Stimulated activated CD4-positive, alpha-beta T cell treated with anti-CD3 and anti-CD28 coated beads, Interleukin-4, amount 100 ng/mL, for 4 hours (primary cell): Measurements from ENCODE around the gene NCKAP5.

ENCODE experiments used
- DNase-seq, 2 experiments: peaks; one replicate each; pipeline ENCODE4 v3.0.0-alpha.2; 2020

The NCKAP5 gene

DNA sequence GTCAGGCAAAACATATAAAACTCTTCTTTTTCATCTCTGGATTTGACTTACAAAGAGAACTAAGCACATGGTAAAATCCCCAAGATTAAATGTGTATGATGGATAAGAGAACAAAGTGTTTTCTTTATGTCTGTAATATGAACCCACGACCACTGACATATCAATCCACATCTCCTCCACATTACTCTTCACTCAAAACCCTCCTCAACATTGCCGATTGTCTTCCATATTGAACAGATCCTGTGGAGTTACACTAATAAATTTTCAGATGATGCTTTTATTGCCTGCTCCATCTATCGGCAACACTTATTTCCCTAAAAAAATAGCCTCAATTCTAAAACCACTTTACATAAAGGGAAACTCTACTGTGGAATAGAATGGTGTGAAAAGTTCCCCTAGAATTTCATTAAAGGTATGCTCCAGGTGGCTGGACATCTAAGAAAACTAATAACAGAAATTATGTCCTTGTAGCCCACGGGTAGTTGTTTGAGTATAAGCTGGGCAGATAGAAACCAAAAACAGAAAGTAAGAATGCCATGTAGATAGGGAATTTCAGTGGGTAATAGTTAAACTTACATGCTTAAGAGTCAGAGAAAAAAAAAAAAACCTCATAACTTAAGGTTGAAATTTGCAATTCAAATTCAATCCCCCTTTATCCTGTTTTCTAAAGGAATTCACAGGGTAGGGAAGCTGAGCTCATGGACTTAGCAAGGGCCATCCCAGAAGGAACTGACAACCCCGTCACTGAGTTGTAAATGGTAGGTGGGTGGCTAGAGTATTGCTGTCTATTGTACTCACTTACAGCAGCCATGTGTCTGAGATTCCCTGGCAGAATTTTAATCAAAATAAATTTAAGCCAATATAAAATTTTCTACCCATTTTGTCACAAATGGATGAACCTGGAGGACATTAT is 592.8 kb downstream of the NCKAP5 start:
- DNase-seq = no peak

DNA sequence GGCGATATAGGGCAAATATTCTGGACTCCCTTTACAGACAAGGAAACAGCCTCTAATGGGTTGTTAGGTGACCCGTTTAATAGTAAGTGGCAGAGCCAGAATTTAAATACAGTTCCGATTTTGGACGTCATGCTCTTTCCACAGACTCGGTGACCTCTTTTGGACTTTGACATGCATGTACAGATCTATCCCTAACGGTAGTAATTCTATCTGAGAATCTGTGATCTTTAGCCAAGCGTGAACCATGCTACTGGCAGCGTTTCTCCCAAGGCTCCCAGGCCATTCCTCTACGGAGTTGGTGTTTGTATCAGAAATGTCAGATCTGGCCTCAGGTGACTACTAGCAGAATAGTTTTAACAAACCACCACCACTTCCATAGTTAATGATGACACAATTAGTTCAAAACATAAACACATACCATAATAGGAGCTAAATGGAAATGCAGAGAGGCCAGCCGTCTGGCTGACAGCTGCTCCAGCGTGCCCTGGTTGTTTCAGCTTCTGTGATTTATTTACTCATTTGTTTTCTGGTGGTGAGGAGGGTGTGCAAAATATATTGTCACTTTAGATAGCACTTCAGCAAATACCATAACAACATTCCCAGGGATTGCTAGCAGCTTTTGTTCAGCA is 593.7 kb downstream of the NCKAP5 start:
- DNase-seq = no peak

GRCh38 chr2:132971310-132972061 is 596.8 kb downstream of the NCKAP5 start:
- DNase-seq = no peak

- no peak for DNase-seq
Measured at GRCh38 chr2:132969371-132969985, 598.8 kb downstream of the NCKAP5 start.

GRCh38 chr2:132965460-132965859 is 602.8 kb downstream of the NCKAP5 start:
- DNase-seq = no peak

DNA sequence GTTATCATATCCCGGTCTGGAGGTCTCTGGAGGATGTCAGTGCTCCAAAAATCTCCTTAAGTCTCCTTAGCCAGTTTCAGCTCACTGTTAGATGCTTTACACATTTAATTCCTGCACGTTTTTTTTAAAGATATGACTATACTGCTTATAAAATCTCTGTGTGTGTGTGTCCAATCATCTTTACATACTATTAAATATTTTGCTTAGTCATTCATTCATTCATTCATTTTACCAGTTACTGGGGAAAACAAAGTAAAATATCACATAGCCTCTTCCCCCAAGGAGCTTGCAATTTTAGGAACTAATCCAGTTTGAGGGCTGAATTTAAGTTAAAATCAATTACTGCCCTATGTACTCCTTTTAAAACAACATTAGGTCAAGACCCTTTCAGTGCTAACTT is 605.1 kb downstream of the NCKAP5 start:
- DNase-seq = no peak

DNA sequence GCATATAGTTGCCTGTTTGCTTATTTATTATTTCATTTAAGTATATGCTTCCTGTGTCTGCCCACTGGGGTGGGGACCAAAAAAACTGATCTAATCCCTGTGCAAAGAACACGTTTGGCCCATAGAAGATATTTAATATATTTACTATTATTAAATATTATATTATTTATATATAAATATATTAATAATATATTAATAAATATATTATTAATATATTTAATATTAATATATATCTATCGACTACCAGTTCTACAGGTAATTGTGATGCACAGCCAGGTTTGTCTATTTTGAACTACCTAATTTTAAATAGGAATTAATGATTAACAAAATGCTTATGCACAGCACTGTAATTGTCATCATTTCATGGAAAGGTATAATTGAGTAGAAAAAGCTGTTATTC is 609.4 kb downstream of the NCKAP5 start:
- no peak for DNase-seq

DNA sequence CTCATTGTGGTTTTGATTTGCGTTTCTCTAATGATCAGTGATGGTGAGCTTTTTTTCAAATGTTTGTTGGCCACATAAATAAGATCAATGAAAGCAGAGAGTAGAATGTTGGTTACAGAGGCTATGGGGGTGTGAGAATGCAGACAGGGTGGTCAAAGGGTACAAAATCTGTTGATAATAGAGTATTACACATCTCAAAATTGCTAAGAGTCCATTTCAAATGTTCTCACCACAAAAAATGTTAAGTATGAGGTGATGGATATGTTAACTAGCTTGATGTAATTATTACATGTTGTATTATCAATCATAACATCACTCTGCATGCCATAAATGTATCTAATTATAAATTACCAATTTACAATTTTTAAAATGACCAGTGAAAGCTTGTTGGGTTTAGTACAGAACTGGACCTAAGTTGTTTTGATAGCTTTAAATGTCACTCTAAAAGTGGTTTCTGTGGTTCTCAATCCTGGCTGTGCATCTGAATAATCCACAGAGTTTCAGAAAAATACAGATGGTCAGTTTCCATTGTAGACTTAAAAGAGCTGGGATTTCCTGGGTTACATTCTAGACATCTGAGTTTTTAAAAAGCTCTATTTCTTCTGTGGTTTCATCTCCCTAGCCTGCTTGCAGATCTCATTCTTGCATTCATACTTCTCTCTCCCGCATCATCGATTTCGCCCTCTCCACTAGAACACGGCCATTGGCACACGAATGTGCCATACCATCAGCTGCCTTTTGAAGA is 612.2 kb downstream of the NCKAP5 start:
- no peak for DNase-seq

GRCh38 chr2:132953771-132954170 is 614.5 kb downstream of the NCKAP5 start:
- no peak for DNase-seq

DNA sequence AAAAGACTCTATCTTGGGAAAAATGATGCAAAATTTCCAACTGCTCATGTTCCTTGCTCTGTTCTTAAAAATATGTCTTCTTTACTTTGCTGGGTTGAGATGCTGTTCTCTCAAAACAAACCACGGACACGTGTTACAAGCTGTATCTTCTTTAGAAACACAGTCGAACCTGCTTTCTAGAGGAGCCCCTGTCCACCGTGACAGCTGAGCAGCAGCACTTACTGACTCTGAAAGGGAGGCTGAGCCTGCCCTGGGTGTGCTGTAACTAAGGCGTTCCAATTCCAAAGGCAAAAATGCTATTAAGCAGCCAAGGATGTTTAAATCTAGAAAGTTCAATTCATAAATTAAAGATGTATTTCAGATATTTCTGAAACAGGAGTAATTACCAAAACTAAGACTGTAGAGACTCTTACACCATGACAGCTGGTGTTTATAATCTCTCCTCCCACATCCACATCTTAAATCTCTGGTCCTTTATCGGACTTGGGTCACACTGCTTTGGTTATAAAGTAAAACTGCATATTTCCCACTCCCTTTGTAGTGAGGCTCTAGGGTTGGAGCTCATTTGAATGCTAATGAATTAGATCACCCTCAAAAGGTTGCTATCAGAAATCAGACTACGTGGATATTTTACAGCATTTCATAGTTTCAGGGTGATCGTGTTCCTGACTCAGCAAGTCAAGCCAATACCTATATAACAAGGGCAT is 617.1 kb downstream of the NCKAP5 start:
- no peak for DNase-seq

- DNase-seq = no peak
Measured at GRCh38 chr2:132949108-132949507, 619.2 kb downstream of the NCKAP5 start.

DNA sequence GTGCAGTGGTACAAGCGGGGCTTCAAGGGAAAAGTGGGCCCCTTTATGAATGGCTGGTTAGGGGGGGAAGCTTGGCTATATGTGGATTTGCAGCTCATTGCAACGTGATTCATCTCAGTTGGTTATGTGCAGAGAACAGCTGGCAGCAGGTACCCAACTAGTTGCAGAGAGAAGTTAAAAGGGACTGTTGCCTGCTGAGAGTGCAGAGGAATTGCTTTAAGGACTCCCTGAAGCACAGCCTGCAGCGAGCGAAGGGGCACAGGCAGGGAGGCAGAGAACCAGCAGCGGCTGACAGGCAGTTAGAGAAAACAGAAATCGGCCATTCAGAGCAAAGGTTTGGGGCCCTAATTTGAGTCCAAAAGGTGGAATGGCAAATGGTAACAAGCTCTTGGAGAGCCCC is 620.1 kb downstream of the NCKAP5 start:
- no peak for DNase-seq

DNA sequence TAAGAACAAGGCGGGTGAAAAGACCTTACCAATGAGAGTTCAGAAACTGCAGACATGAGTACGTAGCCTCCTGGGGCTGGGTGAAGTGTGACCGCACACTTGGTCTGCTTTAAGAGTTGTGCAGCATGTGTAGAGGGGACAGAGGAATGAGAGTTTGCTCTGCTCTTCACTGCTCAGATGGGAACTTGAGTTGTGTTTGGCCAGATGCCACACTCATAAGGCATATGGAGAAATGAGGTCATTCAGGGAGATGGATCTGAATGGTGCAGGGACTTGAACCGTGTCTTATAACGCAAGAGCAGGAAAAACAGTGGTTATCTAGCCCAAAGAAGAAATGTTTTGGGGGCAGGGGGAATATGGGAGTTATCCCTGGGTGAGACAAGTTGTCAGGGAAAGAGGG is 624.4 kb downstream of the NCKAP5 start:
- DNase-seq = no peak

GRCh38 chr2:132941296-132942020 is 626.8 kb downstream of the NCKAP5 start:
- DNase-seq = no peak

DNA sequence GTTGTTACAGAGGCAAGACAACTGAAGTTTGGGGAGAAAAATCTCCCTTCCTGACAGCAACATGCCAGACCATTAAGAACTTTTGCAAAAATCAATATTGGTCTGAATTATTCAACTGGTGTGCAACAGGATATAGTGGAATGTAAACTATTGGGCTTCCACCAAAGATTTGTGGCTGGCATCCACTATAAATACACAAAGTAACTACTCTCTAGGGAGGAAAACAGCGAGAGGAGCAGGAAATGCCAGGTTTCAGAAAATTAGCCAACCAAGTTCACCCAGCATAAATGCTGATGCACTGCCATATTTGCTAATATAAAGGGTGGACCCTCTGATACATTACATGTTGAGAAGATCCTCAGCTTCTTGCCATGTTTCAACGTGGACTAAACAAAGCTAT is 630.6 kb downstream of the NCKAP5 start:
- DNase-seq = no peak

- DNase-seq = no peak
Measured at GRCh38 chr2:132936791-132937190, 631.5 kb downstream of the NCKAP5 start.

- DNase-seq = no peak
Measured at GRCh38 chr2:132936261-132936660, 632.0 kb downstream of the NCKAP5 start.

DNA sequence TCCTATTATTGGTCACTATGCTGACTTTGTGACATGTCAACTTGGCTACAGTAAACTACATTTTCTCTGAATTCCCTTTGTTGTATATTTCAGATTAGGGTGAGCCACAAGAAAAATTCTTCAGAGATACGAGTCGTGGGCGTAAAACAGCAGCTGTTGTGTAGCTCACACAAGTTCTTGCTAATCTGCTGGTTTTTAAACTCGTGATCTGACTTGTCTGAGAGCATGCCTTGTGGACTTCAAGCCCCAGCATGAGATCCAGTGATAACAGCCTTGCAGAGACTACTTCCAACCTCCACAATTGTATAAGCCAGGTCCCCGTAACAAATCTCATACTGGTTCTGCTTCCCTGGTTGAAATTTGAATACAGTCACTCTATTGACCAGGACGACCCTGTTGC is 638.5 kb downstream of the NCKAP5 start:
- no peak for DNase-seq

DNA sequence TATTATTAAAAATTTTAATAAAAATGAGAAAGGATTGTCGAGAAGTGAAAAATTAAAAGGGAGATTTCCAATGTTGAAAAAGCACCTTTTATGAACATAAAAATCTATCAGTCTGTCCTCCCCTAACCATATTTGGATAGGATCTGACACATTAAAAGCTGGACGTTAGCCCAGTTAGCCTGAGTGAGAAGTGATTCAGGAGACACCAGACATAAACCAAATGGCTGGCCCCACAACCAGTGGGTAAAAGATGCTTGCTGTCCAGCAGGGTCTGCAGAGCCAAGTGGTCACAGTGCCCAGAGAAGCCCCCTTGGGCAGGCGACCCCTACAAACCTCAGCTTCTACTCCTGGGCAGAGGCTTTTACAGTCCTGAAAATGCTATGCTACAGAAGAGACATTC is 644.5 kb downstream of the NCKAP5 start:
- DNase-seq = no peak

DNA sequence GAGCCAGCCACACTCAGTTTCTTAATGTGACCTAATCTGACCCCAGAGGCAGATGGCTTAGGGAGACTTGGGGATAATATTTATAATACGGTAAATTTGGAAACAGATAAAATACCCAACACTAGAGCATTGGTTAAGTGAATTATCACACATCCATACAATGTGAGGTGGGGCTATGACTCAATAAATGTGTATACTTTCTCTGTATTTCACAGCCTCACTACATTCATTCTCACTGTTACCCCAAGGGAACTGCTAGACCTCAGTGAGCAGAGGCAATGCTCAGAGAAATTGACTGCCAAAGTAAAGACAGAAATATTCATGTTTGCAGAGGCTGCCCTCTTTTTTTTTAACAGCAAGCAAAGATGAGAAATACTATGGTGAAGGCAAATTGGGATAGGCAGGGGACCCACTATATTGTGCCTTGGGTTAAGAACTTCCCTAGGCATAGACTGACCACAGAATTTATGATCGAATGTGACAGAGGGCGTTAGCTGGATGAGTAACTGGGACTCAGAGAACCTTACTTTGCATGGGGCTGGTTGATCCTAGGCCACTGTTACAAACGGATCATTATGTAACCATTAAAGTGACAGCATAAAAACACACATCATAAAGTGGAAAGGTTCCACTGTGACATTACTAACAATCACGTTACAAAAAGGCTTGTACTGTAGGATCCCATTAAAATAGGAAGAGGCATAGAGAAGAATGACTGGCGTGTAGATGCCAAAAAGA is 652.3 kb downstream of the NCKAP5 start:
- no peak for DNase-seq
